ENCODE data around the gene OXLD1. TPM values are rescaled to one million over a fixed set of nuclear protein-coding genes. Genes with fewer than 3 reads are reported as not detected.

The OXLD1 gene
- total and polyA plus RNA-seq, 4 donors: 11.2 to 26.4 (median 19.0) TPM

DNA sequence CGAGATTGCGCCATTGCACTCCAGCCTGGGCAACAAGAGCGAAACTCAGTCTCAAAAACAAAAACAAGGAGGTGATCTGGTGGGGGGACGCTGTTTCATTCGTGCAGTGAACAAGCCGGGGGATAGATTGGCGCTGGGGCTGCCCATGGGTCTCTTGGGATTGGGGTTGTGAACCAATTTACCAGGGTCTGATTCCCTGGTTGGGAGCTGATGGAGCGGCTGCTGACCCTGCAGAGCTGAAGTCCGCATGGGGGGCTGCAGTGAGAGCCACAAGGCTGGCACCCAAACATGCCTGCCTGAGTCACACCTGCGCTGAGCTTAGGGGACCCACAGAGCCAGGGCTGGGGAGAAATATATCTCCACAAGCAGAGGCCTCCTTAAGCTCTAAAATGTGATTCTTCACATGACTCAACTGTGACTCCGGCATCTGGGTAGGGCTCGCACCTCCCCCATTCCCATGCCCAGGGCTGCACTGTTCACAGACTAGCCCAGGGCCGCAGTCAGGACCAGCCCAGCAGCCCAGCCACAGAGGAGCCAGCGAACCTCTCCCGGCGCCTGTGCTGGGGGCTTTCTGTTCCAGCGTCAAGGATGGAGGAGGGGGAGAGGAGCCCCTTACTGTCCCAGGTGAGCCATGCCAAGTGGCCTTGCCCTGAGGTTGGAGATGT, 24.4 kb downstream of the OXLD1 start:
- DNase-seq (ENCODE audit: low spot score): no peak
- H3K9me3 ChIP-seq (ENCODE audit: control insufficient read depth in 4 of 4, low read length in 3 of 4): no peaks in the 10 kb centered on the region
- no peak overlapping the region for H3K27ac ChIP-seq (ENCODE audit: low read depth in 1 of 2, low read length in 2 of 2)
- H3K4me1 ChIP-seq (ENCODE audit: control insufficient read depth in 4 of 4, insufficient read depth in 4 of 4, low read length in 3 of 4): peaks cover 0 to 9% (median 5%) of the 10 kb centered on the region in 4 donors
- no peak overlapping the region for H3K4me3 ChIP-seq (ENCODE audit: low read depth in 1 of 3, low read length in 3 of 3)
- H3K36me3 ChIP-seq (ENCODE audit: control insufficient read depth in 4 of 4, insufficient read depth in 3 of 4, low read depth in 1 of 4, low read length in 3 of 4): no peaks in the 10 kb centered on the region
- no peaks in the 10 kb centered on the region for H3K27me3 ChIP-seq (ENCODE audit: control insufficient read depth in 4 of 4, insufficient read depth in 4 of 4, low read length in 3 of 4)
- TF ChIP-seq, protein P1, sequence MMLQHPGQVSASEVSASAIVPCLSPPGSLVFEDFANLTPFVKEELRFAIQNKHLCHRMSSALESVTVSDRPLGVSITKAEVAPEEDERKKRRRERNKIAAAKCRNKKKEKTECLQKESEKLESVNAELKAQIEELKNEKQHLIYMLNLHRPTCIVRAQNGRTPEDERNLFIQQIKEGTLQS (IDR thresholded peaks at IDR 0.05): no peak
- TF ChIP-seq FOXA1 (IDR thresholded peaks at IDR 0.05) (no peak), TAF1 (conservative IDR thresholded peaks at IDR 0.05) (no peak), HNF4A (conservative IDR thresholded peaks at IDR 0.05) (no peak), RXRA (IDR thresholded peaks at IDR 0.05) (no peak), YY1 (IDR thresholded peaks at IDR 0.05) (no peak), FOXA2 (IDR thresholded peaks at IDR 0.05) (no peak), NR2F2 (IDR thresholded peaks at IDR 0.05) (no peak), SP1 (IDR thresholded peaks at IDR 0.05) (no peak), GABPA (IDR thresholded peaks at IDR 0.05 in 1 of 2, conservative IDR thresholded peaks at IDR 0.05 in 1 of 2) (no peak), RAD21 (IDR thresholded peaks at IDR 0.05) (no peak), HNF4G (IDR thresholded peaks at IDR 0.05) (no peak), JUND (IDR thresholded peaks at IDR 0.05) (no peak)
- TF ChIP-seq, protein P2, sequence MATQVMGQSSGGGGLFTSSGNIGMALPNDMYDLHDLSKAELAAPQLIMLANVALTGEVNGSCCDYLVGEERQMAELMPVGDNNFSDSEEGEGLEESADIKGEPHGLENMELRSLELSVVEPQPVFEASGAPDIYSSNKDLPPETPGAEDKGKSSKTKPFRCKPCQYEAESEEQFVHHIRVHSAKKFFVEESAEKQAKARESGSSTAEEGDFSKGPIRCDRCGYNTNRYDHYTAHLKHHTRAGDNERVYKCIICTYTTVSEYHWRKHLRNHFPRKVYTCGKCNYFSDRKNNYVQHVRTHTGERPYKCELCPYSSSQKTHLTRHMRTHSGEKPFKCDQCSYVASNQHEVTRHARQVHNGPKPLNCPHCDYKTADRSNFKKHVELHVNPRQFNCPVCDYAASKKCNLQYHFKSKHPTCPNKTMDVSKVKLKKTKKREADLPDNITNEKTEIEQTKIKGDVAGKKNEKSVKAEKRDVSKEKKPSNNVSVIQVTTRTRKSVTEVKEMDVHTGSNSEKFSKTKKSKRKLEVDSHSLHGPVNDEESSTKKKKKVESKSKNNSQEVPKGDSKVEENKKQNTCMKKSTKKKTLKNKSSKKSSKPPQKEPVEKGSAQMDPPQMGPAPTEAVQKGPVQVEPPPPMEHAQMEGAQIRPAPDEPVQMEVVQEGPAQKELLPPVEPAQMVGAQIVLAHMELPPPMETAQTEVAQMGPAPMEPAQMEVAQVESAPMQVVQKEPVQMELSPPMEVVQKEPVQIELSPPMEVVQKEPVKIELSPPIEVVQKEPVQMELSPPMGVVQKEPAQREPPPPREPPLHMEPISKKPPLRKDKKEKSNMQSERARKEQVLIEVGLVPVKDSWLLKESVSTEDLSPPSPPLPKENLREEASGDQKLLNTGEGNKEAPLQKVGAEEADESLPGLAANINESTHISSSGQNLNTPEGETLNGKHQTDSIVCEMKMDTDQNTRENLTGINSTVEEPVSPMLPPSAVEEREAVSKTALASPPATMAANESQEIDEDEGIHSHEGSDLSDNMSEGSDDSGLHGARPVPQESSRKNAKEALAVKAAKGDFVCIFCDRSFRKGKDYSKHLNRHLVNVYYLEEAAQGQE (IDR thresholded peaks at IDR 0.05): no peak
- TF ChIP-seq, protein P3, sequence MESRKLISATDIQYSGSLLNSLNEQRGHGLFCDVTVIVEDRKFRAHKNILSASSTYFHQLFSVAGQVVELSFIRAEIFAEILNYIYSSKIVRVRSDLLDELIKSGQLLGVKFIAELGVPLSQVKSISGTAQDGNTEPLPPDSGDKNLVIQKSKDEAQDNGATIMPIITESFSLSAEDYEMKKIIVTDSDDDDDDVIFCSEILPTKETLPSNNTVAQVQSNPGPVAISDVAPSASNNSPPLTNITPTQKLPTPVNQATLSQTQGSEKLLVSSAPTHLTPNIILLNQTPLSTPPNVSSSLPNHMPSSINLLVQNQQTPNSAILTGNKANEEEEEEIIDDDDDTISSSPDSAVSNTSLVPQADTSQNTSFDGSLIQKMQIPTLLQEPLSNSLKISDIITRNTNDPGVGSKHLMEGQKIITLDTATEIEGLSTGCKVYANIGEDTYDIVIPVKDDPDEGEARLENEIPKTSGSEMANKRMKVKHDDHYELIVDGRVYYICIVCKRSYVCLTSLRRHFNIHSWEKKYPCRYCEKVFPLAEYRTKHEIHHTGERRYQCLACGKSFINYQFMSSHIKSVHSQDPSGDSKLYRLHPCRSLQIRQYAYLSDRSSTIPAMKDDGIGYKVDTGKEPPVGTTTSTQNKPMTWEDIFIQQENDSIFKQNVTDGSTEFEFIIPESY (IDR thresholded peaks at IDR 0.05): no peak
- TF ChIP-seq, protein P4, sequence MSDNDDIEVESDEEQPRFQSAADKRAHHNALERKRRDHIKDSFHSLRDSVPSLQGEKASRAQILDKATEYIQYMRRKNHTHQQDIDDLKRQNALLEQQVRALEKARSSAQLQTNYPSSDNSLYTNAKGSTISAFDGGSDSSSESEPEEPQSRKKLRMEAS (IDR thresholded peaks at IDR 0.05): no peak
- 91% methylated on average over 17 of the region's 17 CpGs for WGBS
- no peak overlapping the region for H3K9ac ChIP-seq (ENCODE audit: low read depth in 1 of 2, low read length in 2 of 2)

DNA sequence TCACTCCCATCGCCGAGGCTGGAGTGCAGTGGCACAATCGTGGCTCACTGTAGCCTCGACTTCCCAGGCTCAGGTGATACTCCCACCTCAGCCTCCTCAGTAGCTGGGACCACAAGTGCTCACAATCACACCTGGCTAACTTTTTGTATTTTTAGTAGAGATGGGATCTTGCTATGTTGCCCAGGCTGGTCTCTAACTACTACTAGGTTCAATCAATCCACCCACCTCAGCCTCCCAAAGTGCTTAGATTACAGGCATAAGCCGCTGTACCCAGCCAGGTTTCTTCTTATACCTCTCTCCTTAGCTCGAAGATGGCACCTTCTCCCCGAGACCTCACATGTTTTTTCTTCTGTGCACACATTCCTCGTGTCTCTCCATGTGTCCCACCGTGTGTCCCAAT, 26.4 kb downstream of the OXLD1 start:
- 95% methylated on average over 9 of the region's 9 CpGs for WGBS

More for the DNA sequence above, 26.4 kb downstream of the OXLD1 start:
- no peak overlapping the region for H3K4me3 ChIP-seq (ENCODE audit: low read depth in 1 of 3, low read length in 3 of 3)
- no peaks in the 10 kb centered on the region for H3K9me3 ChIP-seq (ENCODE audit: control insufficient read depth in 4 of 4, low read length in 3 of 4)
- H3K36me3 ChIP-seq (ENCODE audit: control insufficient read depth in 4 of 4, insufficient read depth in 3 of 4, low read depth in 1 of 4, low read length in 3 of 4): no peaks in the 10 kb centered on the region
- no peak overlapping the region for H3K27ac ChIP-seq (ENCODE audit: low read depth in 1 of 2, low read length in 2 of 2)
- H3K27me3 ChIP-seq (ENCODE audit: control insufficient read depth in 4 of 4, insufficient read depth in 4 of 4, low read length in 3 of 4): no peaks in the 10 kb centered on the region
- no peak for DNase-seq (ENCODE audit: low spot score)
- TF ChIP-seq, protein P2 (IDR thresholded peaks at IDR 0.05): no peak
- H3K4me1 ChIP-seq (ENCODE audit: control insufficient read depth in 4 of 4, insufficient read depth in 4 of 4, low read length in 3 of 4): peaks cover 4 to 23% (median 16%) of the 10 kb centered on the region in 4 donors
- no peak overlapping the region for H3K9ac ChIP-seq (ENCODE audit: low read depth in 1 of 2, low read length in 2 of 2)
